WTC11 (cell line): Measurements from ENCODE around the gene MPZL3.

Experiments used
- AR ChIP-seq: fragments of 250-450 bp; sonication (Bioruptor Pico); IDR thresholded peaks from 2 replicates; pipeline ENCODE4 v1.9.0; 2021; ENCODE audit warnings: mild to moderate bottlenecking
- ATF3 ChIP-seq: sonication (generic); formaldehyde crosslinking; conservative IDR thresholded peaks from 2 replicates; pipeline ENCODE4 v1.8.1; 2022; ENCODE audit warnings: mild to moderate bottlenecking, missing genetic modification reagents
- CTCF ChIP-seq: fragments of 200-600 bp; IDR thresholded peaks from 2 replicates; pipeline ENCODE4 v1.8.0; 2022; ENCODE audit warnings: antibody characterized with exemption
- ERG ChIP-seq: fragments of 250-450 bp; sonication (Bioruptor Pico); IDR thresholded peaks from 2 replicates; pipeline ENCODE4 v1.8.0; 2021; ENCODE audit warnings: mild to moderate bottlenecking
- RELA ChIP-seq: sonication (generic); formaldehyde crosslinking; IDR thresholded peaks from 2 replicates; pipeline ENCODE4 v1.8.1; 2022; ENCODE audit warnings: missing genetic modification reagents, mild to moderate bottlenecking, borderline replicate concordance
- SP1 ChIP-seq: sonication (generic); formaldehyde crosslinking; conservative IDR thresholded peaks from 2 replicates; pipeline ENCODE4 v1.8.1; 2022; ENCODE audit warnings: missing genetic modification reagents
- TCF7 ChIP-seq: sonication (generic); formaldehyde crosslinking; IDR thresholded peaks from 2 replicates; pipeline ENCODE4 v1.8.0; 2022; ENCODE audit warnings: mild to moderate bottlenecking, low read depth, missing genetic modification reagents, moderate library complexity
- USF1 ChIP-seq: sonication (generic); formaldehyde crosslinking; IDR thresholded peaks from 2 replicates; pipeline ENCODE4 v1.8.0; 2022; ENCODE audit warnings: mild to moderate bottlenecking, missing genetic modification reagents
- USF2 ChIP-seq: sonication (generic); formaldehyde crosslinking; IDR thresholded peaks from 2 replicates; pipeline ENCODE4 v1.8.1; 2023; ENCODE audit warnings: mild to moderate bottlenecking, missing genetic modification reagents, moderate library complexity
- ZNF281 ChIP-seq: sonication (generic); formaldehyde crosslinking; IDR thresholded peaks from 2 replicates; pipeline ENCODE4 v1.8.0; 2023; ENCODE audit warnings: mild to moderate bottlenecking, missing genetic modification reagents
- ZNF317 ChIP-seq: sonication (generic); formaldehyde crosslinking; IDR thresholded peaks from 2 replicates; pipeline ENCODE4 v1.8.1; 2023; ENCODE audit warnings: low read depth, mild to moderate bottlenecking, moderate library complexity, missing genetic modification reagents, borderline replicate concordance
- ZNF423 ChIP-seq: fragments of 250-450 bp; sonication (Bioruptor Pico); IDR thresholded peaks from 2 replicates; pipeline ENCODE4 v2.1.2; 2022; ENCODE audit warnings: mild to moderate bottlenecking, moderate library complexity

- no peak for TF ChIP-seq CTCF
- no peak for TF ChIP-seq SP1 (CRISPR knock-in tag)
- no peak for TF ChIP-seq ATF3
- no peak for TF ChIP-seq USF1 (CRISPR knock-in tag)
- no peak for TF ChIP-seq ZNF281 (CRISPR knock-in tag)
- TF ChIP-seq RELA (CRISPR knock-in tag) = no peak
- no peak for TF ChIP-seq AR (CRISPR knock-in tag)
- TF ChIP-seq USF2 = no peak
- TF ChIP-seq ZNF317 = no peak
- no peak for TF ChIP-seq ZNF423
- TF ChIP-seq TCF7 (CRISPR knock-in tag) = no peak
- no peak for TF ChIP-seq ERG (CRISPR knock-in tag)
These were observed 49.4 kb downstream of the MPZL3 start for GRCh38 chr11:118202599-118203422.
